ENCODE results near the gene UBE2B. TPM values are rescaled to one million over a fixed set of nuclear protein-coding genes. Genes with fewer than 3 reads are reported as not detected.

UBE2B gene
- total RNA-seq, 1 experiment from 2014 or later, result 36.0 TPM

DNA sequence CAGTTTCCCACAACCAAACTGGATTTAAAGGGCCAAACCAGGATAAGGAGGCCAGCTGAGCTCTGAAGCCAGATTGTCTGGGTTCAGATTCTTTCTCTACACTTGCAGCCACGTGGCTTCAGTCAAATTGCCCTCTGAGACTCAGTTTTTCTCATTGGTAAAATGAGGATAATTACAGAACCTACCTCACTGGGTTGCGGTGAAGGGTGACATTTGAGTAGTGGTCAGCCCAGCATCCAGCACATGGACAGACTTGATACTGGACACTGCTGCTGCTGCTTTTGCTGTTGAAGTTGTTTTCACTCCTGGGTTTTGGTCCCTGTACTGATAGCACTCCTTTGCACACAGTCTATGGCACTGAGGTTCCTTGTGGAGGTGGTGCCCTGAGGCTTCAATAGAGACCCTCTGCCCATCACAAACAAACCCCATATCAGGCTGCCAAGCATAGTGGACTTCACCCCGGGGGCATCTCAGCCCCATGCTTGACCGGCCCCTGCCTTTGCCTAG is 66.0 kb downstream of the UBE2B start:
- peak; percentile 32 for DNase-seq (ENCODE audit: low read depth)

DNA sequence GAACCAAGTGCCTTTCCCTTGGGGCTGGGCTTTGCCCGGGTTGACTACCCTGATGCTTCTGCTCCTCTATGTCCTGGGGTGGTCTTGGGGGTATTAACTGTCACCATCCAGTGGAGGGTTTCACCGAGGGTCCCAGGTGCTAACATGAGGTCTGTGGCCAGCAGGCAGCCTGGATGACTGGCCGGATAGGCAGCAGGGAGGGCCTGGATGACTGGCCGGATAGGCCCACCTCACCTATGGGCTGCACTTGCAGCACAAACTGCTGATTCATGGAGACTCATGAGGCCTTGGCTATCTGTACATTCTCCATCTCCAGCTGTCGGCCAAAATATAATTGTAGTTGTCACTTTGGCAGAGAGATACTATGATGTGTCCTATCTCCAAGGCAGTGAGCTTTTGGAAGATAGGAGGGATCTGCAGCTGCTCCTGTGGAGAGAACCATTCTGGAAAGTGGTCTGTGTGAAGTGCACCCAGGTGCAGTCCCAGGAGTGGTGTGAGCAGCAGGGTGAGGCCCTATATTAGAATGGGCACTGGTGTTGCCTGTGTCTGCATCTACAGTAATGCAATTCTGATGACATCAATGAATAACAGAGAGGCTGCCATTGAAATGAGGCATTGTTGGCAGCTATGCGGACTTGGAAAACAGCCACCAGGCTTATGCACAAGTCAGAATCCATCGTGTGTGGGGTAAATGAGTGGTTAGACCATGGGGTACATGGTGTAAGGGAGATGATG is 66.6 kb downstream of the UBE2B start:
- DNase-seq (ENCODE audit: low read depth), result peak; percentile 35

DNA sequence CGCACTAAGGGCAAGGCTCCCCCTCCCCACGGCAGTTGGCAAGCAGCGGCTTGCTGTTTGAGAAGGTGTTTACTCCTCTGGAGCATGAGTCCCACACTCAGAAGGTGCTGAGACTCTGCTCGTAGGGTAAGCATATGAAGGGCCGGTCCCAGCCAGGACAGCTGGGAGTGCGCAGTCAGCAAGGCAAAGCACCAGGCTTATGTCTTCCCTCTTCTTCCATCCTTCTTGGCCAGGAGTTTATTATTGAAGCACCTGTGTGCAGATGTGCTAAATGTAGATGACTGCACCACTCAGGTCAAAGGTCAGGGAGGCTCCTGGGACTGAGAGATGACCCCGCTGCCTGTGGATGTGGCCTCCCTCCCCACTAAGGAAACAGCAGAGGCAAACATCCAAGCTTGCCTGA is 67.4 kb downstream of the UBE2B start:
- DNase-seq (ENCODE audit: low read depth), result no peak

DNA sequence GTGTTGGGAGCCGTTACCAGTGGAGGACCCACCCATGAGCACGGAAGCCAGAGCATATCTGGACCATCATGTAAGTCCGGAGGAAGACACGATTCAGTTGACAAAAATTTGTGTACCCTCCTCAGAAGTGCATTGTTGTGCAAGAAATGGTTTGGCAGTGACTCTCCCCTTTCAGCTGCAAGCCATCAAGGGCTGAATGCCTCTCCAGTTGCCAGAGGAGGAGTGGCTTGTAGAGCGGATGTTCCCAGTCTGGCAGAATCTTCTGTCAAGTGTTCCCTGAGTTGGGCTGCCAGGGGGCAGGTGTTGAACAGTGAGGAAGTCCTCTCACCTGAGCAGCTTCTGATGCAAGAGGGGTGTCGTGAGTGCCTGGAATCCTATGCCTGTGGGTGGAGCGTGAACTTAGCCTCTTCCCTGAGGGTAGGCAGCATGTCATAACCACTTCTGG is 67.9 kb downstream of the UBE2B start:
- peak; percentile 79 for DNase-seq (ENCODE audit: low read depth)

DNA sequence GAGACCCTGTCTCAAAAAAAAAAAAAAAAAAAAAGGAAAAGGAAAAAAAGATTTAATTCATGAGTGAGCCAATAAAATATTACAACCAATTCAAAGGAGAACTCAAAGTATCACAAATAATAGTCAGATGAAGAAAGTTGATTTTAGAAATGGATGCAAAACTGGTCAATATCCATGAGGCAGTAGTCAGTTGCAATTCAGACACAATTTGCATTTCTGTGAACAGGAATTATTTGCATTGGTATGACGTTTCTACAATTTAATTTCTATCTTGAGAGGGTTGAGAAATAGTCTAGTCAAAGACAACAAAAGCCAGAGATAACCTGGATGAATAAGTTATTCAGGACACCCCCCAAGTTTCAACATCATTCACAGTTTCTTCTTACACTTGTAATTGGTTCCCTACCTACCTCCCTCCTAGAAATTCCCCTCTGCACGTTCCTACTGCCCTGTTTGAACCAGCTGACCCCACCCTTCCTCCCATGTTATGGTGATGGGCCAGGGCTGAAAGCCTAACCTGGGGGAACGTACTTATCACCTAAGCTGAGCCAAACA is 68.9 kb downstream of the UBE2B start:
- no peak for DNase-seq (ENCODE audit: low read depth)

Other genes with a start within 250 kb of the UBE2B start
- gene SKP1, start 194.6 kb upstream of the UBE2B start, total RNA-seq (2014; rRNA removed; shearing (Covaris generic)), result 357 and 366 TPM in 2 replicates
- gene PPP2CA, start 145.5 kb upstream of the UBE2B start, total RNA-seq (2014; rRNA removed; shearing (Covaris generic)), result 58.8 and 92.3 TPM in 2 replicates
- 3.2 TPM in 2 replicates for gene CDKL3, start 4.4 kb upstream of the UBE2B start, total RNA-seq (2014; rRNA removed; shearing (Covaris generic))
- gene CDKN2AIPNL, start 40.3 kb downstream of the UBE2B start, total RNA-seq (2014; rRNA removed; shearing (Covaris generic)), result 48.3 and 60.4 TPM in 2 replicates
- gene JADE2, start 154.1 kb downstream of the UBE2B start, total RNA-seq (2014; rRNA removed; shearing (Covaris generic)), result 8.3 and 10.7 TPM in 2 replicates

All from RPMI7951 (cell line).